CD14-positive monocyte (primary cell): ENCODE measurements around the gene SCOC. TPM values are rescaled to one million over a fixed set of nuclear protein-coding genes. Genes with fewer than 3 reads are reported as not detected.

ENCODE experiments used
- DNase-seq, 3 donors: peaks; one replicate each; pipeline ENCODE4 v3.0.0-alpha.2; 2011 to 2022
- H2AFZ ChIP-seq: 2 replicates; pipeline ENCODE4 v1.6.0; 2012; ENCODE audit warnings: mild to moderate bottlenecking, low read depth, low read length, inconsistent platforms; ENCODE audit not compliant: insufficient read depth, poor library complexity, severe bottlenecking
- H3K27ac ChIP-seq, 2 donors: 1 replicate in 1 of 2; 2 replicates in 1 of 2; pipeline ENCODE4 v1.5.1; 2012 to 2013; ENCODE audit warnings: low read length in 2 of 2, control low read depth in 1 of 2, inconsistent platforms in 1 of 2, low read depth in 1 of 2, mild to moderate bottlenecking in 1 of 2
- H3K27me3 ChIP-seq, 2 donors: one replicate each; pipeline versions ENCODE4 v1.6.0 to v1.6.1; 2011 to 2013; ENCODE audit warnings: low read length in 2 of 2; ENCODE audit not compliant: control insufficient read depth in 2 of 2, insufficient read depth in 2 of 2
- H3K36me3 ChIP-seq, 2 donors: replicated peaks in 1 of 2; 1 replicate in 1 of 2; 2 replicates in 1 of 2; pipeline versions ENCODE4 v1.5.1 to v1.6.1; 2012 to 2013; ENCODE audit warnings: low read length in 2 of 2, control low read depth in 1 of 2, inconsistent platforms in 1 of 2, mild to moderate bottlenecking in 1 of 2; ENCODE audit not compliant: insufficient read depth in 2 of 2, control insufficient read depth in 1 of 2
- H3K4me1 ChIP-seq, 2 donors: 1 replicate in 1 of 2; 2 replicates in 1 of 2; pipeline versions ENCODE4 v1.5.1 to v1.6.1; 2012 to 2013; ENCODE audit warnings: low read length in 2 of 2, control low read depth in 1 of 2, inconsistent platforms in 1 of 2, mild to moderate bottlenecking in 1 of 2, moderate library complexity in 1 of 2; ENCODE audit not compliant: insufficient read depth in 2 of 2, control insufficient read depth in 1 of 2
- H3K4me2 ChIP-seq: replicated peaks from 2 replicates; pipeline ENCODE3; 2012; ENCODE audit warnings: low read length, moderate library complexity, mild to moderate bottlenecking; ENCODE audit not compliant: poor library complexity, severe bottlenecking; ENCODE audit errors: extremely low read depth
- H3K4me3 ChIP-seq, 3 experiments: fragments of 200-600 bp in 1 of 3; sonication (generic) in 1 of 3; replicated peaks in 1 of 3; 1 replicate in 2 of 3; 2 replicates in 1 of 3; pipeline ENCODE4 v1.5.1; 2011 to 2013; ENCODE audit warnings: low read length in 3 of 3, mild to moderate bottlenecking in 3 of 3, control low read depth in 2 of 3, low read depth in 2 of 3, inconsistent platforms in 1 of 3, moderate library complexity in 1 of 3
- H3K79me2 ChIP-seq: 2 replicates; pipeline ENCODE4 v1.6.0; 2012; ENCODE audit warnings: mild to moderate bottlenecking, control low read depth, inconsistent platforms, low read length, moderate library complexity; ENCODE audit not compliant: insufficient read depth
- H3K9ac ChIP-seq: 2 replicates; pipeline ENCODE4 v1.6.0; 2017; ENCODE audit warnings: low read length, mild to moderate bottlenecking; ENCODE audit not compliant: insufficient read depth, poor library complexity, severe bottlenecking
- H3K9me3 ChIP-seq, 2 donors: replicated peaks in 1 of 2; 1 replicate in 1 of 2; 2 replicates in 1 of 2; pipeline versions ENCODE4 v1.5.1 to v1.6.1; 2012 to 2013; ENCODE audit warnings: low read length in 2 of 2, control low read depth in 1 of 2; ENCODE audit not compliant: control insufficient read depth in 1 of 2, insufficient read depth in 1 of 2
- H4K20me1 ChIP-seq: 2 replicates; pipeline ENCODE4 v1.6.0; 2012; ENCODE audit warnings: mild to moderate bottlenecking, low read length, control low read depth, moderate library complexity; ENCODE audit not compliant: insufficient read depth
- H3K27ac Mint-ChIP-seq, 7 donors: one replicate each; pipeline ENCODE4 v1.8.0; 2020; ENCODE audit warnings: mild to moderate bottlenecking in 7 of 7, mixed read lengths in 7 of 7, moderate library complexity in 6 of 7, inconsistent platforms in 2 of 7
- H3K27me3 Mint-ChIP-seq, 3 donors: one replicate each; pipeline ENCODE4 v1.8.0; 2021 to 2022; ENCODE audit warnings: low read depth in 3 of 3, mild to moderate bottlenecking in 3 of 3, mixed read lengths in 3 of 3, moderate library complexity in 3 of 3, inconsistent platforms in 1 of 3
- H3K36me3 Mint-ChIP-seq, 2 donors: one replicate each; pipeline ENCODE4 v1.8.0; 2020; ENCODE audit warnings: mixed read lengths in 2 of 2, inconsistent platforms in 1 of 2, mild to moderate bottlenecking in 1 of 2
- H3K4me1 Mint-ChIP-seq: one replicate; pipeline ENCODE4 v1.8.0; 2020; ENCODE audit warnings: mild to moderate bottlenecking, mixed read lengths
- H3K4me3 Mint-ChIP-seq, 2 donors: one replicate each; pipeline ENCODE4 v1.8.0; 2020; ENCODE audit warnings: mild to moderate bottlenecking in 2 of 2, mixed read lengths in 2 of 2, moderate library complexity in 1 of 2
- H3K9me3 Mint-ChIP-seq, 7 donors: one replicate each; pipeline ENCODE4 v1.8.0; 2020 to 2022; ENCODE audit warnings: mixed read lengths in 7 of 7, mild to moderate bottlenecking in 6 of 7, moderate library complexity in 6 of 7, inconsistent platforms in 2 of 7
- WGBS: methylation state at CpG from one replicate; pipeline ENCODE4 v1.1.5; 2013; ENCODE audit warnings: missing lambda C conversion rate; ENCODE audit not compliant: insufficient coverage; 5-methylcytosine and 5-hydroxymethylcytosine counted together
- intact Hi-C, 2 donors: fragments of 100-400 bp; cut with micrococcal nuclease; formaldehyde crosslinking; loops; one replicate each; pipeline versions ENCODE4 v1.15.0 to v1.15.1; 2023
- polyA plus RNA-seq, 3 donors: library from polyadenylated mRNA; depleted of rRNA in 1 of 3; unstranded in 2 of 3; stranded (reverse) in 1 of 3; fragments of 300-500 nt in 2 of 3; fragments of >200 nt in 1 of 3; fragmentation: Illumina TruSeq in 2 of 3; gene quantifications; 1 replicate in 2 of 3; 2 replicates in 1 of 3; pipeline ENCODE4 v1.2.3, GENCODE V29; 2012 to 2021
- TF ChIP-seq, protein P1 (sequence below): fragments of 200-600 bp; IDR thresholded peaks from one replicate; pipeline ENCODE4 v1.8.0; 2022; ENCODE audit warnings: antibody characterized with exemption, mild to moderate bottlenecking

SCOC gene
- polyA plus RNA-seq, 3 donors: 5.3 to 22.6 (median 21.2) TPM

DNA sequence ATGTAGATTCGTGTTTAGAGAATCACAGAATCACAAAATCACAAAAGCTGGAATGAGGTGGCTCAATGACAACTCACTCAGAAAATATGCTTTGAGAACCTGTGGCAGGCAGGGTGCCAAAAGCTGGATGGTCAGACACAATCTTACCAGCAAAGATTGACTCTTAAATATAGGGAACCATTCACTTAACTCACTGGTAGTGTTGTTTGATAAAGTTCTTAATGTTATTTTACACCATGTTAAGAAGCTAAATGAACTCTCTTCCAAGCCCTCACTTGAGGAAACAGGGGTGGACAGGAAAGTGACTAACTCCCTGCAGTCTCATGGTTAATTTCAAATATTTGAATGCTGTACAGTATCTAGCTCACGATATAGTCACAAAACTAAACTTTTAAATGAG lies 5.7 kb upstream of the SCOC start:
- Histone ChIP-seq H3K4me2 (no peak overlapping the region), H3K36me3 (no peaks in the 10 kb centered on the region), H3K4me3 (no peak overlapping the region), H3K27ac (no peak overlapping the region), H3K4me1 (peaks cover 5% of the 10 kb centered on the region in 2 donors), H4K20me1 (no peaks in the 10 kb centered on the region), H3K79me2 (no peaks in the 10 kb centered on the region), H3K9me3 (no peaks in the 10 kb centered on the region), H3K27me3 (no peaks in the 10 kb centered on the region), H2AFZ (no peak overlapping the region), H3K9ac (no peak overlapping the region)
- DNase-seq: no peak
- Mint-ChIP-seq H3K27ac (no peak overlapping the region), H3K9me3 (no peaks in the 10 kb centered on the region), H3K36me3 (no peaks in the 10 kb centered on the region), H3K4me3 (no peak overlapping the region), H3K4me1 (no peaks in the 10 kb centered on the region), H3K27me3 (no peaks in the 10 kb centered on the region)
- 100% methylated on average over 1 of the region's 2 CpGs for WGBS
- TF ChIP-seq, protein P1, sequence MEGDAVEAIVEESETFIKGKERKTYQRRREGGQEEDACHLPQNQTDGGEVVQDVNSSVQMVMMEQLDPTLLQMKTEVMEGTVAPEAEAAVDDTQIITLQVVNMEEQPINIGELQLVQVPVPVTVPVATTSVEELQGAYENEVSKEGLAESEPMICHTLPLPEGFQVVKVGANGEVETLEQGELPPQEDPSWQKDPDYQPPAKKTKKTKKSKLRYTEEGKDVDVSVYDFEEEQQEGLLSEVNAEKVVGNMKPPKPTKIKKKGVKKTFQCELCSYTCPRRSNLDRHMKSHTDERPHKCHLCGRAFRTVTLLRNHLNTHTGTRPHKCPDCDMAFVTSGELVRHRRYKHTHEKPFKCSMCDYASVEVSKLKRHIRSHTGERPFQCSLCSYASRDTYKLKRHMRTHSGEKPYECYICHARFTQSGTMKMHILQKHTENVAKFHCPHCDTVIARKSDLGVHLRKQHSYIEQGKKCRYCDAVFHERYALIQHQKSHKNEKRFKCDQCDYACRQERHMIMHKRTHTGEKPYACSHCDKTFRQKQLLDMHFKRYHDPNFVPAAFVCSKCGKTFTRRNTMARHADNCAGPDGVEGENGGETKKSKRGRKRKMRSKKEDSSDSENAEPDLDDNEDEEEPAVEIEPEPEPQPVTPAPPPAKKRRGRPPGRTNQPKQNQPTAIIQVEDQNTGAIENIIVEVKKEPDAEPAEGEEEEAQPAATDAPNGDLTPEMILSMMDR: no peak
- intact Hi-C loops: loop anchor here in 1 of 2 donors (10.0 kb wide), 1 partner anchor 517 kb away; no protein-coding TSS in a partner anchor

DNA sequence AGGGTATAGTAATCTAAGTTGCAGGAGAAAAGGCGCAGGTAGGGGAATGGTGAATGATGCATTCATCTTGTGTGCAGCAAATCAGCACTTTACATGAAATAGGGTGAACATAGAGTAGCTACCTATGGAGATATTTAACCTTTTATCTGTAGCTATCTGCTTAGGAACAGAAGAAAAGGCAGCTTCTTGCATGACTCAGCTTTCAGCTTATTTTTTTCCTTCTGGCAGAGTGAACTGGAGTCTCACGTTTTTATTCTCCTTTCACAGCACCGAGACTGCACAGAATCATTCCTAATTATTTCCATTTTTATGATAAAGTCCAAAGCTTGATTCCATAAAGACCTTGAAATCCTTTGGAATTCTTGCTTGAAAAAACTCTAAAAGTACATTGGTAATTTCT lies 4.8 kb upstream of the SCOC start:
- DNase-seq: no peak
- H3K4me1 ChIP-seq: peaks cover 5 to 9% of the 10 kb centered on the region in 2 donors
- no peaks in the 10 kb centered on the region for H3K36me3 Mint-ChIP-seq
- H3K4me2 ChIP-seq: no peak overlapping the region
- intact Hi-C loops: loop anchor here in 1 of 2 donors (10.0 kb wide), 1 partner anchor 516 kb away; no protein-coding TSS in a partner anchor
- peaks cover 2% of the 10 kb centered on the region for H3K79me2 ChIP-seq
- H3K27ac Mint-ChIP-seq: no peak overlapping the region
- H4K20me1 ChIP-seq: no peaks in the 10 kb centered on the region
- H3K4me1 Mint-ChIP-seq: no peaks in the 10 kb centered on the region
- no peak overlapping the region for H3K9ac ChIP-seq
- no peak overlapping the region for H2AFZ ChIP-seq
- H3K4me3 Mint-ChIP-seq: no peak overlapping the region
- H3K9me3 Mint-ChIP-seq: no peaks in the 10 kb centered on the region
- no peaks in the 10 kb centered on the region for H3K9me3 ChIP-seq
- H3K27ac ChIP-seq: no peak overlapping the region
- no peaks in the 10 kb centered on the region for H3K27me3 Mint-ChIP-seq
- H3K4me3 ChIP-seq: no peak overlapping the region
- WGBS: 82% methylated on average over 2 of the region's 3 CpGs
- TF ChIP-seq, protein P1: no peak
- H3K27me3 ChIP-seq: no peaks in the 10 kb centered on the region
- no peaks in the 10 kb centered on the region for H3K36me3 ChIP-seq
